GM12878 (cell line): Measurements from ENCODE around the gene SMIM20. TPM values are rescaled to one million over a fixed set of nuclear protein-coding genes. Genes with fewer than 3 reads are reported as not detected.

ENCODE experiments used
- ATAC-seq: fragments of 200-7000 bp; cut with Tn5 transposase; 3 replicates; pipeline ENCODE4 v1.9.1; 2020; ENCODE audit warnings: mild to moderate bottlenecking, moderate library complexity
- BruUV-seq: library from RNA; stranded (reverse); fragments of 400-500 nt; replicated peaks from 2 replicates; lab custom pipeline; 2021; lab: Mats Ljungman, UMichigan
- CTCF ChIA-PET: fragments of 300-600 bp; sonication (Branson Sonifier 250); formaldehyde crosslinking; extraction: SDS; loops from one replicate; lab custom pipeline; 2021; ENCODE audit warnings: inconsistent platforms; lab: Yijun Ruan, JAX
- POLR2A ChIA-PET: fragments of 350-600 bp; formaldehyde crosslinking; extraction: SDS; loops from one replicate; lab custom pipeline; 2021; ENCODE audit warnings: inconsistent platforms; lab: Charles Lee
- RAD21 ChIA-PET: fragments of 300-600 bp; sonication (Branson Sonifier 250); formaldehyde crosslinking; loops from one replicate; lab custom pipeline; 2023; ENCODE audit warnings: antibody characterized with exemption; ENCODE audit not compliant: unreplicated experiment; lab: Charles Lee
- SMC1A ChIA-PET: fragments of 300-600 bp; sonication (Branson Sonifier 250); formaldehyde crosslinking; loops from one replicate; lab custom pipeline; 2023; ENCODE audit not compliant: unreplicated experiment, uncharacterized antibody; lab: Charles Lee
- DNase-seq: peaks from one replicate; pipeline ENCODE4 v3.0.0-alpha.2; 2011; ENCODE audit warnings: low read depth, low spot score
- FAIRE-seq: peaks from 3 replicates; lab custom pipeline; 2011; peaks lifted over from hg19 to GRCh38; lab: Jason Lieb, UNC
- H2AFZ ChIP-seq: 2 replicates; pipeline ENCODE4 v1.6.0; 2011; ENCODE audit warnings: low read depth, low read length, control low read depth; ENCODE audit not compliant: control insufficient read depth
- H3K27ac ChIP-seq: 2 replicates; pipeline ENCODE4 v1.5.1; 2011; ENCODE audit warnings: control low read depth; ENCODE audit not compliant: control insufficient read depth, insufficient read depth
- H3K27me3 ChIP-seq, 2 experiments: replicated peaks in 1 of 2; 2 replicates each; pipeline versions ENCODE4 v1.6.0 to v1.6.1; 2011; ENCODE audit warnings: low read length in 1 of 2; ENCODE audit not compliant: control insufficient read depth in 2 of 2, insufficient read depth in 2 of 2
- H3K36me3 ChIP-seq, 2 experiments: 2 replicates each; pipeline ENCODE4 v1.5.1; 2011; ENCODE audit warnings: low read length in 1 of 2; ENCODE audit not compliant: control insufficient read depth in 2 of 2, insufficient read depth in 2 of 2
- H3K4me1 ChIP-seq: 2 replicates; pipeline ENCODE4 v1.6.1; 2011; ENCODE audit warnings: mild to moderate bottlenecking, low read length, moderate library complexity, mixed read lengths; ENCODE audit not compliant: control insufficient read depth, insufficient read depth
- H3K4me2 ChIP-seq: 2 replicates; pipeline ENCODE4 v1.6.0; 2011; ENCODE audit warnings: control low read depth; ENCODE audit not compliant: control insufficient read depth, insufficient read depth
- H3K4me3 ChIP-seq: fragments of 200-600 bp; sonication (generic); 2 replicates; pipeline ENCODE4 v1.5.1; 2016
- H3K79me2 ChIP-seq: 2 replicates; pipeline ENCODE4 v1.6.0; 2011; ENCODE audit warnings: low read length; ENCODE audit not compliant: control insufficient read depth, insufficient read depth
- H3K9ac ChIP-seq: 2 replicates; pipeline ENCODE4 v1.8.0; 2011; ENCODE audit warnings: low read length, control low read depth, mixed read lengths; ENCODE audit not compliant: control insufficient read depth, insufficient read depth
- H3K9me3 ChIP-seq: replicated peaks from 3 replicates; pipeline ENCODE4 v1.5.1; 2011; ENCODE audit warnings: mild to moderate bottlenecking, low read length; ENCODE audit not compliant: control insufficient read depth, insufficient read depth
- H4K20me1 ChIP-seq: 2 replicates; pipeline ENCODE4 v1.6.0; 2011; ENCODE audit not compliant: control insufficient read depth, insufficient read depth
- CBX5 ChIP-seq: sonication (generic); IDR thresholded peaks from 2 replicates; pipeline ENCODE4 v1.6.1; 2016; ENCODE audit warnings: low read depth, moderate library complexity, mild to moderate bottlenecking, inconsistent platforms
- CUX1 ChIP-seq: IDR thresholded peaks from 2 replicates; pipeline ENCODE4 v1.6.1; 2012; ENCODE audit warnings: improper control_type of control experiment, low read depth, low read length; ENCODE audit not compliant: insufficient replicate concordance
- HDGF ChIP-seq: fragments of 450-650 bp; IDR thresholded peaks from 2 replicates; pipeline ENCODE4 v1.6.1; 2016; ENCODE audit warnings: antibody characterized with exemption
- JUNB ChIP-seq: IDR thresholded peaks from 2 replicates; pipeline ENCODE4 v1.6.1; 2016; ENCODE audit warnings: antibody characterized with exemption, mild to moderate bottlenecking
- JUND ChIP-seq: IDR thresholded peaks from 2 replicates; pipeline ENCODE4 v1.6.1; 2012; ENCODE audit warnings: low read depth, mild to moderate bottlenecking, low read length, improper control_type of control experiment, moderate library complexity
- MEF2A ChIP-seq: IDR thresholded peaks from 2 replicates; pipeline ENCODE4 v1.6.1; 2011; ENCODE audit warnings: low read depth, mild to moderate bottlenecking, low read length, moderate library complexity; ENCODE audit not compliant: insufficient read depth
- MXI1 ChIP-seq: fragments of 150-350 bp; IDR thresholded peaks from 2 replicates; pipeline ENCODE4 v1.6.1; 2011; ENCODE audit warnings: low read depth, mild to moderate bottlenecking, inconsistent platforms, low read length, improper control_type of control experiment
- NBN ChIP-seq: fragments of 450-650 bp; IDR thresholded peaks from 2 replicates; pipeline ENCODE4 v1.6.1; 2016
- POLR2A ChIP-seq: IDR thresholded peaks from 2 replicates; pipeline ENCODE4 v1.6.1; 2011; ENCODE audit warnings: low read depth, mild to moderate bottlenecking, low read length
- POLR2AphosphoS2 ChIP-seq: IDR thresholded peaks from 2 replicates; pipeline ENCODE4 v1.6.1; 2011; ENCODE audit warnings: low read depth, mild to moderate bottlenecking, low read length, improper control_type of control experiment, moderate library complexity
- RCOR1 ChIP-seq: conservative IDR thresholded peaks from 2 replicates; pipeline ENCODE4 v1.6.1; 2012; ENCODE audit warnings: low read depth, low read length, improper control_type of control experiment
- SUPT20H ChIP-seq: IDR thresholded peaks from 2 replicates; pipeline ENCODE4 v1.6.1; 2011; ENCODE audit warnings: low read depth, mild to moderate bottlenecking, low read length, moderate library complexity, borderline replicate concordance; ENCODE audit not compliant: control insufficient read depth
- TCF3 ChIP-seq: IDR thresholded peaks from 2 replicates; pipeline ENCODE4 v1.6.1; 2012; ENCODE audit warnings: low read depth, mild to moderate bottlenecking, low read length, borderline replicate concordance; ENCODE audit not compliant: insufficient read depth
- ZNF384 ChIP-seq: IDR thresholded peaks from 2 replicates; pipeline ENCODE4 v1.6.1; 2012; ENCODE audit warnings: low read depth, mild to moderate bottlenecking, low read length, improper control_type of control experiment, borderline replicate concordance
- WGBS: methylation state at CpG from one replicate; pipeline ENCODE4 v1.1.6; 2016; ENCODE audit warnings: low lambda C conversion rate; ENCODE audit not compliant: insufficient replicate concordance, insufficient coverage; ENCODE audit errors: missing lambda C conversion rate; 5-methylcytosine and 5-hydroxymethylcytosine counted together
- in situ Hi-C: fragments of 300-500 bp; cut with MboI; formaldehyde crosslinking; loops from 9 replicates; pipeline ENCODE4 v1.14.3; 2018; ENCODE audit warnings: mixed read lengths
- intact Hi-C: fragments of 100-400 bp; cut with micrococcal nuclease; formaldehyde crosslinking; loops from one replicate; pipeline ENCODE4 v1.14.2; 2022; ENCODE audit not compliant: unreplicated experiment
- polyA plus RNA-seq, 11 experiments: library from polyadenylated mRNA; depleted of rRNA in 4 of 11; unstranded in 6 of 11; stranded (reverse) in 5 of 11; fragments of >200 nt; fragmentation: Nextera tagmentation in 4 of 11; fragmentation: Illumina TruSeq in 1 of 11; extraction: Ambion mirVana in 4 of 11; extraction: Trizol in 1 of 11; gene quantifications; 1 replicate in 1 of 11; 2 replicates in 10 of 11; pipeline versions ENCODE4 v1.2.1 to v1.2.3, GENCODE V29; 2011 to 2016; ENCODE audit warnings: inconsistent platforms in 2 of 11, missing spikeins in 2 of 11, low read depth in 1 of 11
- total RNA-seq, 4 experiments: library from RNA; depleted of rRNA in 3 of 4; stranded (reverse); fragments of >200 nt in 3 of 4; fragmentation: Illumina TruSeq in 1 of 4; extraction: Trizol in 1 of 4; gene quantifications; 2 replicates each; pipeline versions ENCODE4 v1.2.1 to v1.2.3, GENCODE V29; 2013 to 2021
- TF ChIP-seq, protein P1 (sequence below): fragments of 450-650 bp; IDR thresholded peaks from 2 replicates; pipeline ENCODE4 v1.6.1; 2016; ENCODE audit warnings: mild to moderate bottlenecking, moderate library complexity, borderline replicate concordance

The SMIM20 gene
- total and polyA plus RNA-seq, 10 of the 15 experiments (the other 5 are each of a cell fraction or from before 2014, with no cell fraction given), result 17.3 to 38.0 (median 28.8) TPM

DNA sequence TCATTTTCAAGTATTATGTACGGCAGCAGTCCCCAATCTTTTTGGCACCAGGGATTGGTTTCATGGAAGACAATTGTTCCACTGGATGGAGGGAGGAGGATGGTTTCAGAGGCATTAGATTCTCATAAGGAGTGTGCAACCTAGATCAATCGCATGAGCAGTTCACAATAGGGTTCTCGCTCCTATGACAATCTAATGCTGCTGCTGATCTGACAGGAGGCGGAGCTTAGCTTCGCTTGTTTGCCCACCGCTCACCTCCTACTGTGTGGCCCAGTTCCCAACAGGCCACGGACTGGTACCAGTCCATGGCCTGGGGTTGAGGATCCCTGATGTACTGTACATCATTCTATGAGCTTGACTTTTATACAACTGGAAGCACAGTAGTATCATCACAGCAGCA, 48.4 kb downstream of the SMIM20 start:
- intact Hi-C loops, result no loop called here
- no peak for TF ChIP-seq JUND
- TF ChIP-seq NBN, result no peak
- no peak for TF ChIP-seq ZNF384
- no peak for TF ChIP-seq CUX1
- TF ChIP-seq HDGF, result no peak
- TF ChIP-seq MXI1, result no peak
- TF ChIP-seq, protein P1, sequence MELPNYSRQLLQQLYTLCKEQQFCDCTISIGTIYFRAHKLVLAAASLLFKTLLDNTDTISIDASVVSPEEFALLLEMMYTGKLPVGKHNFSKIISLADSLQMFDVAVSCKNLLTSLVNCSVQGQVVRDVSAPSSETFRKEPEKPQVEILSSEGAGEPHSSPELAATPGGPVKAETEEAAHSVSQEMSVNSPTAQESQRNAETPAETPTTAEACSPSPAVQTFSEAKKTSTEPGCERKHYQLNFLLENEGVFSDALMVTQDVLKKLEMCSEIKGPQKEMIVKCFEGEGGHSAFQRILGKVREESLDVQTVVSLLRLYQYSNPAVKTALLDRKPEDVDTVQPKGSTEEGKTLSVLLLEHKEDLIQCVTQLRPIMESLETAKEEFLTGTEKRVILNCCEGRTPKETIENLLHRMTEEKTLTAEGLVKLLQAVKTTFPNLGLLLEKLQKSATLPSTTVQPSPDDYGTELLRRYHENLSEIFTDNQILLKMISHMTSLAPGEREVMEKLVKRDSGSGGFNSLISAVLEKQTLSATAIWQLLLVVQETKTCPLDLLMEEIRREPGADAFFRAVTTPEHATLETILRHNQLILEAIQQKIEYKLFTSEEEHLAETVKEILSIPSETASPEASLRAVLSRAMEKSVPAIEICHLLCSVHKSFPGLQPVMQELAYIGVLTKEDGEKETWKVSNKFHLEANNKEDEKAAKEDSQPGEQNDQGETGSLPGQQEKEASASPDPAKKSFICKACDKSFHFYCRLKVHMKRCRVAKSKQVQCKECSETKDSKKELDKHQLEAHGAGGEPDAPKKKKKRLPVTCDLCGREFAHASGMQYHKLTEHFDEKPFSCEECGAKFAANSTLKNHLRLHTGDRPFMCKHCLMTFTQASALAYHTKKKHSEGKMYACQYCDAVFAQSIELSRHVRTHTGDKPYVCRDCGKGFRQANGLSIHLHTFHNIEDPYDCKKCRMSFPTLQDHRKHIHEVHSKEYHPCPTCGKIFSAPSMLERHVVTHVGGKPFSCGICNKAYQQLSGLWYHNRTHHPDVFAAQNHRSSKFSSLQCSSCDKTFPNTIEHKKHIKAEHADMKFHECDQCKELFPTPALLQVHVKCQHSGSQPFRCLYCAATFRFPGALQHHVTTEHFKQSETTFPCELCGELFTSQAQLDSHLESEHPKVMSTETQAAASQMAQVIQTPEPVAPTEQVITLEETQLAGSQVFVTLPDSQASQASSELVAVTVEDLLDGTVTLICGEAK, result no peak
- TF ChIP-seq MEF2A, result no peak
- TF ChIP-seq SUPT20H, result no peak
- TF ChIP-seq CBX5, result no peak
- TF ChIP-seq JUNB, result no peak
- TF ChIP-seq POLR2AphosphoS2, result no peak
- no peak for TF ChIP-seq POLR2A
- no peak for TF ChIP-seq TCF3
- TF ChIP-seq RCOR1, result no peak

More for the DNA sequence above, 48.4 kb downstream of the SMIM20 start:
- ChIA-PET POLR2A (interaction anchor here (0.7 kb wide), 1 partner anchor 47 kb away, joined by 4 read pairs; no protein-coding TSS in a partner anchor), SMC1A (interaction anchor here (1.3 to 1.6 kb wide), 2 partner anchors 18 to 28 kb away, joined by 3 to 4 read pairs; no protein-coding TSS in a partner anchor), RAD21 (no interaction called here), CTCF (interaction anchor here (1.1 to 1.3 kb wide), 2 partner anchors 20 to 26 kb away, joined by 3 to 4 read pairs; no protein-coding TSS in a partner anchor)
- in situ Hi-C loops, result loop anchor here (10.0 kb wide), 1 partner anchor 62 kb away; no protein-coding TSS in a partner anchor
- no peak overlapping the region for H3K4me2 ChIP-seq
- H4K20me1 ChIP-seq, result no peaks in the 10 kb centered on the region
- FAIRE-seq, result no peak
- no peaks in the 10 kb centered on the region for H3K79me2 ChIP-seq
- no TSS peak for BruUV-seq
- no peaks in the 10 kb centered on the region for H3K9me3 ChIP-seq
- H3K36me3 ChIP-seq, result no peaks in the 10 kb centered on the region
- no peak overlapping the region for H2AFZ ChIP-seq
- H3K4me1 ChIP-seq, result no peaks in the 10 kb centered on the region
- no peak overlapping the region for H3K27ac ChIP-seq
- DNase-seq, result no peak
- no peak for ATAC-seq
- H3K27me3 ChIP-seq, result no peaks in the 10 kb centered on the region; a peak in 1 of 4 replicates
- WGBS, result 83% methylated on average over 7 of the region's 7 CpGs
- H3K4me3 ChIP-seq, result no peak overlapping the region
- H3K9ac ChIP-seq, result no peak overlapping the region
